Suprapubic skin (tissue), 4 donors: ENCODE results near the gene RNF39. TPM values are rescaled to one million over a fixed set of nuclear protein-coding genes. Genes with fewer than 3 reads are reported as not detected.
A peak's percentile ranks its signal among the peaks of the same experiment; 100 is the strongest.

ENCODE experiments used
- DNase-seq, 2 donors: peaks; one replicate each; pipeline ENCODE4 v3.0.0-alpha.2; 2019; ENCODE audit warnings: low spot score in 2 of 2
- H3K27ac ChIP-seq: fragments of 200-600 bp; sonication (generic); one replicate; pipeline ENCODE4 v1.5.1; 2019
- H3K27me3 ChIP-seq: fragments of 200-600 bp; sonication (generic); one replicate; pipeline ENCODE4 v1.5.1; 2019
- H3K36me3 ChIP-seq: fragments of 200-600 bp; sonication (generic); one replicate; pipeline ENCODE4 v1.5.1; 2019
- H3K4me1 ChIP-seq: fragments of 200-600 bp; sonication (generic); one replicate; pipeline ENCODE4 v1.5.1; 2019
- H3K4me3 ChIP-seq: fragments of 200-600 bp; sonication (generic); one replicate; pipeline ENCODE4 v1.5.1; 2019; ENCODE audit warnings: mild to moderate bottlenecking
- H3K9me3 ChIP-seq: fragments of 200-600 bp; sonication (generic); one replicate; pipeline ENCODE4 v1.5.1; 2019
- CTCF ChIP-seq, 2 donors: fragments of 200-600 bp in 1 of 2; fragments of 450-650 bp in 1 of 2; sonication (generic) in 1 of 2; IDR thresholded peaks; one replicate each; pipeline ENCODE4 v1.5.1; 2016 to 2019; ENCODE audit warnings: antibody characterized with exemption in 2 of 2, mild to moderate bottlenecking in 1 of 2, moderate library complexity in 1 of 2
- EP300 ChIP-seq: sonication (generic); formaldehyde crosslinking; IDR thresholded peaks from one replicate; pipeline ENCODE4 v1.6.1; 2017; ENCODE audit warnings: antibody characterized with exemption
- POLR2A ChIP-seq, 2 donors: fragments of 450-650 bp; IDR thresholded peaks; one replicate each; pipeline ENCODE4 v1.6.1; 2017; ENCODE audit warnings: antibody characterized with exemption in 2 of 2, mild to moderate bottlenecking in 2 of 2, moderate library complexity in 2 of 2
- POLR2AphosphoS5 ChIP-seq, 3 donors: sonication (generic); formaldehyde crosslinking; IDR thresholded peaks; one replicate each; pipeline ENCODE4 v1.6.1; 2017; ENCODE audit warnings: antibody characterized with exemption in 3 of 3
- WGBS: methylation state at CpG from one replicate; pipeline ENCODE4 v1.1.5; 2018; 5-methylcytosine and 5-hydroxymethylcytosine counted together
- total RNA-seq, 4 donors: library from RNA; depleted of rRNA; stranded (reverse); fragments of >200 nt; gene quantifications; one replicate each; pipeline ENCODE4 v1.1.0, GENCODE V29; 2016

Gene RNF39
- total RNA-seq, 4 donors from 2014 or later: 29.1 to 73.1 (median 44.6) TPM

GRCh38 chr6:30060606-30061091, 14.9 kb downstream of the RNF39 start:
- H3K4me1 ChIP-seq: peaks cover 28% of the 10 kb centered on the region
- WGBS: 0% methylated on average over 22 of the region's 24 CpGs
- H3K27ac ChIP-seq: peak overlapping the region; percentile 89
- TF ChIP-seq EP300: no peak
- peaks cover 12% of the 10 kb centered on the region for H3K36me3 ChIP-seq
- no peaks in the 10 kb centered on the region for H3K9me3 ChIP-seq
- DNase-seq: peak in 1 of 2 donors; percentile 68
- H3K27me3 ChIP-seq: no peaks in the 10 kb centered on the region
- H3K4me3 ChIP-seq: peak overlapping the region; percentile 85

- peaks cover 14% of the 10 kb centered on the region for H3K4me1 ChIP-seq
- H3K27ac ChIP-seq: no peak overlapping the region
- H3K27me3 ChIP-seq: no peaks in the 10 kb centered on the region
- H3K36me3 ChIP-seq: peaks cover 17% of the 10 kb centered on the region
- TF ChIP-seq CTCF (IDR thresholded peaks at IDR 0.05): no peak
- TF ChIP-seq EP300: no peak
- TF ChIP-seq POLR2A (IDR thresholded peaks at IDR 0.05): no peak
- TF ChIP-seq POLR2AphosphoS5 (IDR thresholded peaks at IDR 0.05): no peak
- 63% methylated on average over 1 of the region's 1 CpG for WGBS
- no peak overlapping the region for H3K4me3 ChIP-seq
- DNase-seq: no peak
- no peaks in the 10 kb centered on the region for H3K9me3 ChIP-seq
Measured at GRCh38 chr6:30055513-30055912, 20.1 kb downstream of the RNF39 start.

- H3K9me3 ChIP-seq: no peaks in the 10 kb centered on the region
- H3K4me1 ChIP-seq: no peaks in the 10 kb centered on the region
- no peak overlapping the region for H3K27ac ChIP-seq
- 81% methylated on average over 3 of the region's 3 CpGs for WGBS
- peaks cover 17% of the 10 kb centered on the region for H3K36me3 ChIP-seq
- H3K27me3 ChIP-seq: no peaks in the 10 kb centered on the region
- no peak overlapping the region for H3K4me3 ChIP-seq
- DNase-seq: no peak
- TF ChIP-seq POLR2AphosphoS5 (IDR thresholded peaks at IDR 0.05) (no peak), EP300 (no peak), POLR2A (IDR thresholded peaks at IDR 0.05) (no peak), CTCF (IDR thresholded peaks at IDR 0.05) (no peak)
Measured at GRCh38 chr6:30053682-30054081, 21.9 kb downstream of the RNF39 start.

- Histone ChIP-seq H3K27me3 (no peaks in the 10 kb centered on the region), H3K4me3 (no peak overlapping the region), H3K27ac (no peak overlapping the region), H3K4me1 (no peaks in the 10 kb centered on the region), H3K9me3 (no peaks in the 10 kb centered on the region), H3K36me3 (no peaks in the 10 kb centered on the region)
- no peak for DNase-seq
- TF ChIP-seq POLR2AphosphoS5 (IDR thresholded peaks at IDR 0.05) (no peak), EP300 (no peak), CTCF (IDR thresholded peaks at IDR 0.05) (no peak), POLR2A (IDR thresholded peaks at IDR 0.05) (no peak)
- WGBS: 72% methylated on average over 2 of the region's 2 CpGs
Measured at GRCh38 chr6:30047220-30047619, 28.3 kb downstream of the RNF39 start.

GRCh38 chr6:30044630-30045029, 30.9 kb downstream of the RNF39 start:
- DNase-seq: no peak
- H3K4me3 ChIP-seq: no peak overlapping the region
- no peaks in the 10 kb centered on the region for H3K4me1 ChIP-seq
- no peaks in the 10 kb centered on the region for H3K9me3 ChIP-seq
- H3K27ac ChIP-seq: no peak overlapping the region
- no peaks in the 10 kb centered on the region for H3K27me3 ChIP-seq
- no peak for TF ChIP-seq CTCF (IDR thresholded peaks at IDR 0.05)
- TF ChIP-seq EP300: no peak
- TF ChIP-seq POLR2A (IDR thresholded peaks at IDR 0.05): no peak
- no peak for TF ChIP-seq POLR2AphosphoS5 (IDR thresholded peaks at IDR 0.05)
- no peaks in the 10 kb centered on the region for H3K36me3 ChIP-seq
- 76% methylated on average over 2 of the region's 2 CpGs for WGBS

- Histone ChIP-seq H3K4me1 (no peaks in the 10 kb centered on the region), H3K9me3 (no peaks in the 10 kb centered on the region), H3K27ac (no peak overlapping the region), H3K36me3 (no peaks in the 10 kb centered on the region), H3K4me3 (no peak overlapping the region), H3K27me3 (no peaks in the 10 kb centered on the region)
- no peak for TF ChIP-seq EP300
- no peak for TF ChIP-seq CTCF (IDR thresholded peaks at IDR 0.05)
- no peak for TF ChIP-seq POLR2AphosphoS5 (IDR thresholded peaks at IDR 0.05)
- no peak for TF ChIP-seq POLR2A (IDR thresholded peaks at IDR 0.05)
- DNase-seq: no peak
- 98% methylated on average over 2 of the region's 2 CpGs for WGBS
Measured at GRCh38 chr6:30043744-30044143, 31.8 kb downstream of the RNF39 start.
